PC-9 (cell line): ENCODE results near the gene EIF5AL1.

Experiments used
- EZH2 ChIP-seq: fragments of 200-600 bp; sonication (generic); IDR thresholded peaks from 2 replicates; pipeline ENCODE4 v1.8.0; 2017; ENCODE audit warnings: antibody characterized with exemption, low read depth
- TF ChIP-seq, protein P1 (sequence below): fragments of 200-600 bp; sonication (generic); conservative IDR thresholded peaks from 2 replicates; pipeline ENCODE4 v1.6.1; 2017; ENCODE audit warnings: mixed run types, antibody characterized with exemption, mild to moderate bottlenecking, moderate library complexity

DNA sequence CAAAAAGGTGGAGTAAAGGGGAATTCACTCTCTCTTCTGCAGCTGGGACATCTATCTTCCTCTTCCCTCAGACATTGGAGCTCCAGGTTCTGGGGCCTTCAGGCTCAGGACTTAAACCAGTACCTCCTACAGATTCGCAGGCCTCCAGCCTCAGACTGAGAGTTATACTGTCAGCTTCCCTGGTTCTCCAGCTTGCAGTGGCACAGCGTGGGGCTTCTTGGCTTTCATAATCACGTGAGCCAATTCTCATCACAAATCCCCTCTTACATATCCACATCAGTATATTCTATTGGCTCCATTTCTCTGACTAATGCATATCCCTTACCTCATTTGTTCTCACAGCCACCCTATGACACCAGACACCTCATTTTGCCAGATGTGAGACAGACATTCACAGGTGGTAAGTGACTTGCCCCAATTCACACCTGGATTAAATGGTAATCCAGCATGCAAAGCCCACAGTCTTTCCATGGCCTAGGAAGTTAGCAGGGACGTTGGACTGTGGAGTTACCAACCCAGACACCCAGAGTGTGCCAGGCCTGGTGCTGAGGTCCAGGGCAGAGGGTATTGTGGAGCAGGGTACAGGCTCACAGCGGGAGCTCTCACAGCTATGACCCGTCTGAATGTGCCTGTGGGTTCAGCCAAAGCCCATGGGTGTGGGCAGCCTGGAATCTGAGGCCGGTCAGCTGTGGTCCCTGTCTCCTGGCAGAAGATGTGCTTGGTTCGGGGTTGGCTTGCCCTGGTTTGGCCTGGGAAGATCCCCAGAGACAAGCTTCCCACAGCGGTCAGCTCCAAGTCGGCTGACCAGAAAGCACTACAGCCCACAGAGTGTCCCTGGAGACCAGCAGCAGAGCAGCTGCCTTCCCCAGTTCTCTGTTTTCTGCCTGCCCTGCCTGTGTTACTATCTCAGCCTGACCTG lies 48.5 kb upstream of the EIF5AL1 start:
- TF ChIP-seq, protein P1, sequence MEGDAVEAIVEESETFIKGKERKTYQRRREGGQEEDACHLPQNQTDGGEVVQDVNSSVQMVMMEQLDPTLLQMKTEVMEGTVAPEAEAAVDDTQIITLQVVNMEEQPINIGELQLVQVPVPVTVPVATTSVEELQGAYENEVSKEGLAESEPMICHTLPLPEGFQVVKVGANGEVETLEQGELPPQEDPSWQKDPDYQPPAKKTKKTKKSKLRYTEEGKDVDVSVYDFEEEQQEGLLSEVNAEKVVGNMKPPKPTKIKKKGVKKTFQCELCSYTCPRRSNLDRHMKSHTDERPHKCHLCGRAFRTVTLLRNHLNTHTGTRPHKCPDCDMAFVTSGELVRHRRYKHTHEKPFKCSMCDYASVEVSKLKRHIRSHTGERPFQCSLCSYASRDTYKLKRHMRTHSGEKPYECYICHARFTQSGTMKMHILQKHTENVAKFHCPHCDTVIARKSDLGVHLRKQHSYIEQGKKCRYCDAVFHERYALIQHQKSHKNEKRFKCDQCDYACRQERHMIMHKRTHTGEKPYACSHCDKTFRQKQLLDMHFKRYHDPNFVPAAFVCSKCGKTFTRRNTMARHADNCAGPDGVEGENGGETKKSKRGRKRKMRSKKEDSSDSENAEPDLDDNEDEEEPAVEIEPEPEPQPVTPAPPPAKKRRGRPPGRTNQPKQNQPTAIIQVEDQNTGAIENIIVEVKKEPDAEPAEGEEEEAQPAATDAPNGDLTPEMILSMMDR = no peak
- TF ChIP-seq EZH2 = no peak
